COLO668 (cell line): ENCODE results near the gene SLC25A45.

ENCODE experiments used
- DNase-seq: peaks from one replicate; lab custom pipeline; 2025; ENCODE audit not compliant: unreplicated experiment; lab: John Stamatoyannopoulos, UW

The SLC25A45 gene

DNA sequence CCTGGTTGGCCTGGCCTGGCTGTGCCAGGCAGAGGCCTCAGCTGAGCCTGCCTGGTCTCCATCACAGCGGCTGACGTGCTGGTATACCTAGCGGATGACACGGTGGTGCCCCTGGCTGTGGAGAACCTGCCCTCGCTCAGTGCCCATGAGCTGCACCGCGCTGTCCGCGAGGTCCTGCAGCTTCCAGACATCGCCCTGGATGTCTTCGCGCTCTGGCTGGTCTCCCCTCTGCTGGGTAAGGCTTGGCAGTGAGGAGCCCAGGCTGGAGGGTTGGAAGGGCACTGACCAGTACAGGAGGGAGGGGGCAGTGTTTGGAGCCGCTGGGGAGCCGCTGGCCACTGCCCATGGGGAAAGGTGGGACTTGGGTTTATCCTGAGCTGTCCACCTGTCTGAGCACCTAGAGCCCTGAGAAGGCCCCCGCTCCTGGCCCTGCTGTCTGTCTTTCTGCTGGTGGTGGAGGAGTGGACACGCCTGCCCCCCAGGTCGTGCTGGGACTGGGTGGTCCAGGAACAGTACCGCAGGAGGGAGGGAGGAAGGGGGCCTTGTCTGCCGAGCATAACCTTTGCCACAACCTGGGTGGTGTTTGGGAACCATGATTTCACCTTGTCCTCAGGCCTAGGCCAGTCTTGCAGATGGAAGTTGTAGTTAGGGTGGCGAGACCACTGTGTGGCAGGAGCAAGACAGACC lies 7.0 kb upstream of the SLC25A45 start:
- no peak for DNase-seq

DNA sequence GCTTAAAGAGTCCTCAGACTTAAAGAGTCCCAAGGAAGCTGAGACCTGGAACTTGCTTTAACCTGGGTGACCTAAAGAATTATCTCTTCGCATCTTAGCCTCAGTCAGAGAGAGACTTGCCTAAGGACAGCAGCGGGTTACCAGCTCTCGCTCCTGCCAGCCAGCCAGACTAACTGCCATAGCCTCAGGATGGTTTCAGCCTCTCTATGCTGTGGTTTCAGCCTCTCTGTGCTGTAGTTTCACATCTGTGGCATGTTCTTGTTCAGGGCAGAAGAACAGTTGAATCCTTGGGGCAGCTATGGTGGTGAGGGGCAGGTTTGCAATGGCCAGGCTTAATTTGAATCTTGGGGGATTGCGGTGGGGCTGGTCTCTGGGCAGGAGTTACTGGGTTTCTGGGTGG lies 6.3 kb upstream of the SLC25A45 start:
- no peak for DNase-seq

DNA sequence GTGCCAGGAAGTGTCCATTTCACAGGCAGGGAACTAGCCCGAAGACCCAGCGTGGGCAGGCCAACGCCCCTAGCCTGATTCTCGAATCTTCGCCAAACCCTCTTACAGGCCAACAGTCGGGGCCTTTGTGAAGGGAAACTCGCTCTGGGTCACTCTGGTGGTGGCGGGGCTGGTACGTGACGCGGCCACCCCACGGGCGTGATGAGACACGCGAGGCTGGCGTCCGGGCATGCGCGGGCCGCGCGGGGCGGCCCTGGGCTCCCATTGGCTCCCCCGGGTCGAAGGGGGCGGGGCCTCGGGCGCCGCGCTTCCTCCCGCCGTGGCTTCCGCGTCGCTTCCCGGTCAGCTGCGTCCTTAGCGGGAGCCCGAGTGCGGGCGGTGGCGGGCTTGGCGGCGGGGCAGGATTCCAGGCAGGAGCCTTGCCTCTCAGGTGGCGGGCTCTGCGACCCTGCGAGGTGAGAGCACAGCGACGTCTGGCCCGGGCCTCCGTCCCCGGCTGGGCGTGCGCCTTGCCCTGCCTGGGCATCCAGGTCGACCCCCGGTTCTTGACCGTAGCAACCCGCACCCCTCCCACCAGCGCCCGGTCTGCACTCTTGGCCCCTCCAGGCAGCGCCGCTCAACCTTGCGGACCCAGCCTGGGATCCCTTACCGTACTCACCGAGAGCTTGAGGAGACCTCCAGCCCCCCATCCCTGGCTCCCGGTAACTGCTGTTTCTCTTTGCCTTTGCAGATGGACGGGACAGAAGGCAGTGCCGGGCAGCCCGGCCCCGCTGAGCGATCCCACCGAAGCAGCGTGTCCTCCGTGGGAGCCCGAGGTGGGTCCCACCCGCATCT lies 4.1 kb upstream of the SLC25A45 start, which contains the start of gene FRMD8:
Gene FRMD8 (plus strand): TSS at position 331 of the 834 bp plus-strand sequence. CDS start 400 bp downstream, at position 731.
- peak; percentile 94 for DNase-seq

DNA sequence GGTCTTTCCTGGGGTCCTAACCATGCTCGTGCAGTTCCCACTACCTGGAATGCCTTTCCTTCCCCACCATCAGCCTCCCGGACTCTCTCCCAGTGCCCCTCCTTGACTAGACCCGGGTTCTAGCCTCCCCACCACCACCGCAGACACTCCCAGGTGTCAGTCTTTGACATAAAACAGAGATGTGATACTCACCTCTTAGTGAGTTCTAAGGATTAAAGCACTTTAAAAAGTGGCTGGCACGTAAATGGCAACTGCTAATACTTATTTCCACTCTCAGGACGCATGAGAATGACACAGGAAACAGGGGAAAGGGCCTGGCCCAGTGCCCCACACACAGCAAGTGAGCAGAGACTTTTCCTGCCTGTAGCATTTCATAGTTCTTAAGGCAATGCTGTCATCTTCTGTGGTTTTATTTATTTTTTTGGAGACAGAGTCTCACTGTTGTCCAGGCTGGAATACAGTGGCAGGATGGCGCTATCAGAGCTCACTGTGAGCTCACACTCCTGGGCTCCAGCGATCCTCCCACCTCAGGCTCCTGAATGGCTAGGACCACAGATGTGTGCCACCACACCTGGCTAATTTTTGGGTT lies 1.9 kb upstream of the SLC25A45 start:
- no peak for DNase-seq

DNA sequence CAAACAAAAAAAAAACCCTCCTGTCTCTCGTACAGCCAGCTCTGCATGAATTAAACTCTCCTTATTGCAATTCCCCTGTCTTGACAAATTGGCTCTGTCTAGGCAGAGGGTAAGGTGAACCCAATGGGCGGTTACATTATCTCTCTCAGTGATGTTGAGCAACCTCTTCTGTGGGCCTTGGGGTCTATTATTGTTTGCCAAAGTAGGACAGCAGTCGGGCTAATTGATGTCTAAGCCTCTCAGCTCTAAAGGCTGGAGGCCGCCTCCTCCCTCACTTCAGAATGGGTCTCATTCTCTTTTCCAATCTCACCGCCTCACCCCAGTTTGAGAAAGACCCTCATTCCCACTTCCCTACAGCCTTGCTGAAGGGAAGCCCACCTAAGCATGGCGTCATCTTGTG lies 1.3 kb upstream of the SLC25A45 start:
- DNase-seq = no peak

DNA sequence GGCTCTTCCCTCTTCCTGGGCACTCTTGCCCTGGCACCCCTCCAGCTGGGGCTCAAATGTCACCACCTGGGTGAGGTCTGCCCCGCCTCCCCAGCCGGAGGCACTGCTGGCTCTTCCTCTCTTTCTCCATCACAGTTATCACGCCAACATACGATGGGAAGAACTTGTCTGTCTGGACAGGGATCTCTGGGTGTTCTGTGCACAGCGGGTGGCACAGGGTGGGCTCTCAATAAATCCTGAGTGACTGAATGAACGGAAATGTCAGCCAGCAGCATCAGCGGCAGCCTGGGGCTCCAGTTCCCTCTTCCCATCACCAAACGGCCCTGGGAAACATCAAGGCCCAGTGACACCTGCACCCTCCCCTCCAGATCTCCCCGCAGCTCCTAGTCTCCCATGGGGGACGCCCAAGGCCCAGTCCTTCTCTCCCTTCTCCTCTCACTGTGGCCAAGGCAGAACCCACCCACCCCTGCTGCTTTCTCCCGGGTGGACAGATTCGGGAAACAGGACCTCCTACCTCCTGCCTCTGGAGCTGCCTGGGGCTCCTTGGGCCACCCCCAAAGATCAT lies 440 bp upstream of the SLC25A45 start:
- DNase-seq = peak; percentile 92

DNA sequence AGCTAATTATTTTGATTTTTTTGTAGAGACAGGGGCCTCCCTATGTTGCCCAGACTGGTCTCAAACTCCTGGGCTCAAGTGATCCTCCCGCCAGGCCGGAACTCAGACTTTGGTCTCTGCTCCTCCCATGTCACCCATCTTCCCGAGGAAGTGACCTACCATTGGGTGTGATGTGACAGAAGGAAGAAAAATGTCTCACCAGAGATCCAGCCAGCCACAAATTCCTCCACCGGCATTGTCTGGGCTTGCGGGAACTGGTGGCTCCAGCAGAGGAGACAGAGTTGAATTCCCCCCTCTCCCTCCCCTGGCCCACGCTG lies 772 bp downstream of the SLC25A45 start:
- no peak for DNase-seq

DNA sequence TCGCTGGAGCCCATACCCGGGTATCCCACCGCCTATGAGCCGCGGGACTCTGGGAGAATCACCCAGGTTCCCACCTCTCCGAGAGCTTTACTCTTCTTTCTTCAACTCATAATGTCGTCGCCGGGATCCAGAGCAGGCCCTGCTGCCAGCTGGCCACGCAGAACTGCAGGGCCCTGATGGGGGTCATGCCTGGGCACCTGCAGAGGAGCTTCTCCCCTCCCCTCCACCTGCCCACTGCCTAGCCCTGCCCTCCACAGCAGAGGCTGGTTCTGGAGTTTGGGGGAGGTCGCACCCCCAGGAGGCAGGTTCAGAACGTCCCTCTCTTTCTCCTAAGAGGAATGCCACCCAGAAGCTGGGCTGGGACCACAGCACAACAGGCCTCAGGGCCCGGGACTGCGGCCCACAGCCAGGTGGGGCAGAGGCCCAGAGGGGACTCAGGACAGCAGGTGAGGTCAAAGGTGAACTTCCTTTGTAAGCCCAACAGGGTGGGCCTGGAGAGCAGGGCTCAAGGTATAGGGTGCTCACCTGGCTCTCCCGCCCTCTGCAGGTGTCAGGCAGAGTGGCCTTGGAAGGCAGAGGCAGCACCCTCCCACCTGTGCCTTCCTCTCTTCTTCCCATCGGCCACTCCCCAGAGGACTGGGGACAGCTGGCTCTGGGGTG lies 1.9 kb downstream of the SLC25A45 start:
- peak; percentile 59 for DNase-seq

DNA sequence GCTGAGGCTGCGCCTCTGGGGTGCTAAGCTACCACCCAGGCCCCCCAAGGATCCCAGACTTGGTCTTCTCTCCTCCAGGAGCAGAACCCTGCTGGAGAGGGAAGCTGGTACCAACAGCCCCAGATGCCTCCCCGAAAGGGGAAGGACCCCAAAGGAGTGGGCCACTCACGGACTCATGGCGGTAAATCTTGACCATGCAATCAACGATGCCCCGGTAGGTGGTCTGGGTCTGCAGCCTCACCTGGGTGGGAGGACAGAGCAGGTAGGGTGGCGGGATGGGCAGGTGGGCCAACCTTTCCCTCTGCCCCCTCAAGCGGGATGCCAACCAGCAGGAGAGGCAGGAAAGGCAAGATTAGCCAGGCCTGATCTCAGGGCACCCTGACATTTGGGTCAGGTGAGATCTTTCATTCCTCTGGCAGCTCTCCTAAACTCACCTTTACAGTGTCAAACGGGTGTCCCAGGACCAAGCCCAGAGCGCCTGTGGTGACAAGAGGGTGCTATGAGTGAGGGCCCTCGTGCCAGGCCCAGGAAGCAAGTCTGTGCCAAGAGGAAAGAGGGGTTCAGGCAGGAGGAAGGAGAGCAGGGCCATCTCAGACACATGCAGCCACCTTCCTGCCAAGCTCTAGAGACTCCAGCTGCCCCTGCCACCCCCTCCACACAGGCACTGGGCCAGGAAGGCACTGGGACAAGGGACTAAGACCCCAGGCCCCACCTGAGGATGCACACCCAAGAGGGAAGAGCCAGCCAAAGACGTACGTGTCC lies 2.6 kb downstream of the SLC25A45 start:
- DNase-seq = no peak

DNA sequence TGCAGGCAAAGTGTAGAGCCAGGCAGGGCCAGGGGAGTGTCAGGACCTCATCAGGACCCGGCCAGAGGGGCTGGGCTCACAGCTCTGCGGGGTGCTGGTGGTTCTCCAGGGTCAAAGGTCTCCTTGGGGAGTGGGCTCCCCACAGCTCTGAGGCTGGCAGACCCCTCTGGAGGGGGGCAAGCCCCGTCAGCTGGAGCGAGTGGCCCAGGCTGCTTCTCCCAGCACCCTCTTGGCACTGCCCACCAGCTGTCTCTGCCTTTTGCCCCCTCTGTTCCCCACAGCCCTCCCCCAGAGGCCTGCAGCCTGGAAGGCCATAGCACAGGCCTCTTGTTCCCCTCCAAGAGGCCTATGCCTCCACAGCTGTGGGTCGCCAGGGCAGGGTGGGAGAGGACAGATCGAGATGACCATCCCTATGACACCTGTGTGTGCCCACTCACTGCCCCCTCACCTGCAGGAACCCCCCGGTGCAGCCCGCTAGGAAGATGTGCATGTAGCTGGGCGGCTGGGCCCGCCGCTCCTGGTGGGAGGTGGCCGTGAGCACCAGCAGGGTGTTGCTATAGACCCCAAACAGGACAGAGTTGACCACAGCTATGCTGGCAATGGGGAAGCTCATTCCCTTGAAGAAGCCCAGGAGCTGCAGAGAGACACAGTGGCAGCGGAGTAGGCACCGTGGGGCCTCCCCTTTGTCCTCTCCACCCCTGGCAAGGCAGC lies 3.4 kb downstream of the SLC25A45 start:
- no peak for DNase-seq

DNA sequence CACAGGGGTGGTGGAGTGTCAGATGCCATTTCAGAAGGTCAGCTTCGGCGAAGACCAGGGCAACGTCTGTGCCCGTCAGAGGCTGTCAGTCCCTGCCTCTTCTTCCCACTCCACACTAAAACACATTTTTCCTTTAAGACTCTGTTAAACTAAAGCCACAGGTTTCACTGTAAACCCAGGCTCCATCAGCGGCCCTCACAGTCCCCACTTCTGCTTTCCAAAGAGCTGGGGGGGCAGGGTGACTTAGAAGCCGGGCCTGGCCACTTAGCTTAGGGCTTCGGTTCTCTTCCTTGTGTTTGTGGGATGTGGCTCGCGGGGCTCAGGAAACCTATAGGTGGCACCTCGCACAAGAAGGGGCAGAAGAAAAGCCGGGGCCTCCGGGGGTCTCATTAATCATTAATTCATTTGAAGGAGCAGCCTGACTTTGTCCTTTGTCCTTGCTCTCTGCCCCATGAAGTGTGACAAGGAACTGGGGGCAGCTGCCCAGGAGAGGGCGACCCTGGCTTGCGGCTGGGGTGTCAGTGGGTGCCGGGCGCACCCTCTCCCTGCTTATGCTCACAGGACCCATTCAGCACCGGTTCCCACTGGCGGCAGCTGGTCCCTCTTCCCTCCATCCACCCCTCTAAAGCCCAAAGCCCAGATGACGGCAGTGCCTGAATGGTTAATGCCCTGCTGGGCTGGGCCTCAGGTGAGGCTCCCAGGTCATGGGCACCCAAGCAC lies 4.1 kb downstream of the SLC25A45 start:
- peak; percentile 36 for DNase-seq

DNA sequence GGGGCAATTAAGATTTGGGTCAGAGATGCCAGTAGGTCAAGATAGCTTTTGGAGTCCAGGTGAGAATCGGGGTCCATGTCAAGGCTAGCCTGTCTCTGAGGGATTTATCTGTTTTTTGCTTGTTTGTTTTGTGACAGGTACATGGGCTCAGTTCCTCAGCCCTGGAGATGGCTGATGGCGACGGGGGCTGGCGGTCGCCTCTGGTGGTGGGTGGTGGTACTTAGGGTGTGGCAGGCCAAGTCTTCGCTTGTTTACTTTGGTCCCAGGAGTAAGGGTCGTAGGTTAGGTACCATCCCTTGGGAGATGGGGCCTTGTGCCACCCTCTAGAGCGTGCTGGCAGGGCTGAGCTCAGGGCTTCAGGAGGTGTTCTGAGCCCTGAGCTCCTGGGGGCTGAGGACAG lies 4.7 kb downstream of the SLC25A45 start:
- no peak for DNase-seq

DNA sequence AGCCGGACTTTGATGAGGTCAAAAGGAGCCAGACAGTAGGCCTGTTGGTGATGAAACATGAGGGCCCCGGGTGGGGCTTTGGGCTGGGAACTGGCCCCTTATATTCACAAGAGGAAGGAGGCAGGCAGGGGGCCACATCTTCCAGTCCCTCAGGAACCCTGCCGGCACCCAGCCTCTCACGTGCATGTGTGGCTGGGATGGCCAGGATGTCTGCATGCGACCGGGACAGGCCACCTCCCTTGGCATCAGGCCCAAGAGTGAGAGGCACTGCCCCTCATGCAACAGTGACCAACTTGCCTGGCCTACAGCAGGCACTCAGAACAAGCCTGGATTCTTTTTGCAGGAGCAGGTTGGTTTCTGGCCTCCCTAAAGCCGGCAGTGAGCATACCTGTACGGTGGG lies 5.4 kb downstream of the SLC25A45 start:
- no peak for DNase-seq

DNA sequence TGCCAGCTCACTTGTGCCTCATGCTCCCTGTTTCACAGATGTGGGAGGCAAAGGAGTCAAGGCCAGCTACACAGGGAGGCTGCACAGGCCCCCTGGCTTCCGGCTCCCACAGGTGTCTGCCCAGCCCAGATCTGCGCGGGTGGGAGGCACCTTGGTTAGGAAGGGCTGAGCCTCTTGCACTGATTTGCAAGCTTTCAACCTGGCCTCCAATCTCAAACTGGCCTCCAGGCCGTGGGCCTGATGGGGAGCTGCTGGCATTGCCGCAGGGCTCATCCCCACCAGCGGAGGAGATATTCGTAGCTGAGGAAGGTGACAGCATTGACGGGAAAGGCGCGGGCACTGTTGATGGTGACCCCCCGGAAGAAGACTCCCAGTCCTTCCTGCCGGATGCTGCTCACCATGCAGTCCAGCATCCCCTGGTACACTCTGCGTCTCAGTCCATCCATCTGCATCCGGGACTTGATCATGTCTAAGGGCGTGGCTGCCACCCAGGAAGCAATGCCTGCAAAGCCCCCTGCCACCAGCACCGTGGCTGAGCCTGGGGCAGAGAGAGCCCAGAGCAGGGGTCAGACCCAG lies 6.2 kb downstream of the SLC25A45 start:
- no peak for DNase-seq

DNA sequence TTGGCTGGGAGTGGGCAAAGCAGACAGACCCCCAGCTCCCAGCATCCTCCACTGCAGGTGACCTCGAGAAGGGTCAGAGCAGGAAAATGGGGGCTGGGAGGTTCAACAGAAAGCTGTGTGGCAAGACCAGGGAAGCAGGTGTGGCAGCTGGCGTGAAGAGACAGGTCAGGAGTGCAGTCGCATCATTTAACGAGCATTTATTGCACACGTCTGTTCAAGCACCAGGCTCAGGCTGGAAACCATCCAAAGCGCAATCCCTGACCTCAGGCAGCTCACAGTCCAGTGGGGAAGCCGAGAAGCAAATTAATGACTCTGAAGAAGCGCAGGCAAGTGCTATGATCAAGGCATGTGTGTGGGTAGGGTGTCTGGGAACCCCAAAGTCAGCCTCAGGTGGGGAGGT lies 7.4 kb downstream of the SLC25A45 start:
- peak; percentile 11 for DNase-seq

DNA sequence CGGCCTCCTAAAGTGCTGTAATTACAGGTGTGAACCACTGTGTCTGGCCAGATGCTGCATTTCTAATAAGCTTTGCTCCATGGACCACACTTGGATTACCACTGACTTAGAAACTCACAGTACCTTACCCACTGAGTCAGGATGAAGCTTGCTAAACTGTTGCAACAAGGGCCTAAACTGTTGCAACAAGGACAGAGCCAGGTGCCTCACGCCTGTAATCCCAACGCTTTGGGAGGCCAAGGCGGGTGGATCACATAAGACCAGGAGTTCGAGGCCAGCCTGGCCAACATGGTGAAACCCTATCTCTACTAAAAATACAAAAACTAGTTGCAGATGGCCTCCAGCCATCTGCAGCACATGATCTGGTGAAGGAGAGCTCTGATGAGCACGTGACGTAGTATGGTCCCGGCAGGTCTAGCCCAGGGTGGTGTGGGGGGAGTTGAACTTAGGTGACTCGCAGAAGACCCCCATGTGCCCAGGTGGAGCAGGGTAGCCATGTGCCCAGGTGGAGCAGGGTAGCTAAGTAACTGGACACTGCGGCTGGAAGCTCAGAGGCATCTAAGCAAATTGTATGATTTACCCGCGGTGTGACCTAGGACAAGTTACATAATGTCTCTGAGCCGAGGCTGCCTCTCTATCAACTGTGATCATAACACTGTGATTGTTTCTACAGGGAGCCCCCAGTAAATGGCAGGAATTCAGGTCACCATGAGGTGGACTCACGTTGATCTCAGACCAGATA lies 8.4 kb downstream of the SLC25A45 start:
- DNase-seq = no peak

DNA sequence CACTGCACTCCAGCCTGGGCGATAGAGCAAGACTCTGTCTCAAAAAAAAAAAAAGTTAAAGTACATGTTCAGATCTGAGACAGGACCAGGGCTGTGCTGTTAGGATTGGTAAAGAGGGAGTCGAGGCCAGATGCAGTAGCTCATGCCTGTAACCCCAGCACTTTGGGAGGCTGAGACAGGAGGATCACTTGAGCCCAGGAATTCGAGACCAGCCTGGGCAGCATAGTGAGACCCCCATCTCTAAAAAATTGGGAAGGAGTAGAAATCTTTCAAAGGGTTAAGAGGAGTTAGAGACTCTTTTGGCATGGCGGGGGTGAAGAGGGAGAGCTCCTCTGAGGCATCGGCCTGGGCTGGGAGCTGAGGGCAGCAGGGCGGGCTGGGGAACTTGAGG lies 11.8 kb downstream of the SLC25A45 start:
- no peak for DNase-seq

DNA sequence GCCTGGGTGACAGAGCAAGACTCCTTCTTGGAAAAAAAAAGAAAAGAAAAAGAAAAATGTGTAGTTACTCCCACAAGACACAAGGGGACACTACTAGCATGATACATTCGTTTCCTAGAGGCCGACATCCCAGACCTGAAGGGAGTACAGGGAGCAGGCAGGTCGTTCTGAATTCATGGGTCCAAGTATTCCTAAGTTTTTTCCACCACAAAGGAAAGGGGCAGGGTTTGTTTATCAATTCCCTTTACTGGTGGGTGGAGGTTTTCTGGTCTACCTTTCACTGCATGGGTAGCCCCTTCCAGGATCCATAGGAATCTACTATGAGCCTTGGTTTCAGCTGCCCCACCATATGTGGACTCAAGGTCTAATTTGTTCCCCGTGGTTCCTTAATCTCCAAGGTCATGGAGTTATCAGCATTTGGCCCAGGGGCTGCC lies 16.1 kb downstream of the SLC25A45 start:
- DNase-seq = peak; percentile 28
